ENCODE measurements around the gene CYB561D1. TPM values are rescaled to one million over a fixed set of nuclear protein-coding genes. Genes with fewer than 3 reads are reported as not detected.
"Not testable (repeated sequence)": the region's sequence is repeated elsewhere in the genome, so short reads cannot be mapped to it uniquely, and the experiment has no call there.

CYB561D1 gene
- total and polyA plus RNA-seq, 4 donors: 1.3 to 2.8 (median 2.0) TPM

DNA sequence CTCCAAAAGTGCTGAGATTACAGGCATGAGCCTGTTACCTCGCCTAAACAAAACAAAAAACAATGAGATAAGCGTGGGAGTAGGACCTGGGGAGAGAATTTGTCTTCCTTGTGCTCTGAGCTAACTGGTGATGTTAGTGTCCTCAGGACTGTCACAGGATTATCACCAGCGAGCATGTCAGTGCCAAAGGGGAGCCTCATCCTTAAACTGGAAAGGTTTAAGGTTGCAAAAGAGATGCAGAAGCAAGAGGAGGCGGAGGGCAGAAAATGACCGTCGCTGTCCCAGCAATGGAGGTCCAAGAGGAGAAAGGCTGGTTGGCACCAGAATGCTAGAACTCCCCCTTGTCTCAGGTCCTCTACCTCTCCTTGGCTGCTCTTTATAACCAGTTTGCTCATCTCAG is 23.6 kb upstream of the CYB561D1 start (continued):
- TF ChIP-seq, protein P1, sequence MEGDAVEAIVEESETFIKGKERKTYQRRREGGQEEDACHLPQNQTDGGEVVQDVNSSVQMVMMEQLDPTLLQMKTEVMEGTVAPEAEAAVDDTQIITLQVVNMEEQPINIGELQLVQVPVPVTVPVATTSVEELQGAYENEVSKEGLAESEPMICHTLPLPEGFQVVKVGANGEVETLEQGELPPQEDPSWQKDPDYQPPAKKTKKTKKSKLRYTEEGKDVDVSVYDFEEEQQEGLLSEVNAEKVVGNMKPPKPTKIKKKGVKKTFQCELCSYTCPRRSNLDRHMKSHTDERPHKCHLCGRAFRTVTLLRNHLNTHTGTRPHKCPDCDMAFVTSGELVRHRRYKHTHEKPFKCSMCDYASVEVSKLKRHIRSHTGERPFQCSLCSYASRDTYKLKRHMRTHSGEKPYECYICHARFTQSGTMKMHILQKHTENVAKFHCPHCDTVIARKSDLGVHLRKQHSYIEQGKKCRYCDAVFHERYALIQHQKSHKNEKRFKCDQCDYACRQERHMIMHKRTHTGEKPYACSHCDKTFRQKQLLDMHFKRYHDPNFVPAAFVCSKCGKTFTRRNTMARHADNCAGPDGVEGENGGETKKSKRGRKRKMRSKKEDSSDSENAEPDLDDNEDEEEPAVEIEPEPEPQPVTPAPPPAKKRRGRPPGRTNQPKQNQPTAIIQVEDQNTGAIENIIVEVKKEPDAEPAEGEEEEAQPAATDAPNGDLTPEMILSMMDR (IDR thresholded peaks at IDR 0.05; ENCODE audit: low read depth, low read length, missing input control): no peak

DNA sequence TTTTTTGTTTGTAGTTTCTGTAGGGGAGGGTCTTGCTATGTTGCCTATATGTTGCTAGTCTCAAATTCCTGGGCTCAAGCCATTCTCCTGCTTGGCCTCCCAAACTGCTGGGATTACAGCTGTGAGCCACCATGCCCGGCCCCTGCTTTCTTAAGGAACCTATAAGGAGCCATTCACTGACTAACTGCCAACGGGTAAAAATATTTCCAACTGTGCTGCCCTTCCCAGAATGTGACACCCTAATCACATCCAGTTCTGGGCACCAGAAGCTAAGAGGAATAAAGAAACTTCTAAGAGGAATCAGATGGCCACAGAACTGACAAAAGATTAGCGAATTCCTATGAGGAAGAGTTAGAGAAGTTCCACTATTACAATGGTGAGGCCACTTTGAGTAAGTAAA is 21.1 kb upstream of the CYB561D1 start:
- DNase-seq (ENCODE audit: low spot score): no peak
- Histone ChIP-seq H3K27me3 (ENCODE audit: control insufficient read depth in 4 of 4, insufficient read depth in 4 of 4, low read length in 3 of 4) (no peaks in the 10 kb centered on the region), H3K27ac (ENCODE audit: low read depth in 1 of 2, low read length in 2 of 2) (no peak overlapping the region), H3K9me3 (ENCODE audit: control insufficient read depth in 4 of 4, low read length in 3 of 4) (no peaks in the 10 kb centered on the region), H3K36me3 (ENCODE audit: control insufficient read depth in 4 of 4, insufficient read depth in 3 of 4, low read depth in 1 of 4, low read length in 3 of 4) (peaks cover 0 to 2% (median 0%) of the 10 kb centered on the region in 4 donors), H3K9ac (ENCODE audit: low read depth in 1 of 2, low read length in 2 of 2) (no peak overlapping the region), H3K4me1 (ENCODE audit: control insufficient read depth in 4 of 4, insufficient read depth in 4 of 4, low read length in 3 of 4) (no peaks in the 10 kb centered on the region), H3K4me3 (ENCODE audit: low read depth in 1 of 3, low read length in 3 of 3) (no peak overlapping the region)
- TF ChIP-seq, protein P2, sequence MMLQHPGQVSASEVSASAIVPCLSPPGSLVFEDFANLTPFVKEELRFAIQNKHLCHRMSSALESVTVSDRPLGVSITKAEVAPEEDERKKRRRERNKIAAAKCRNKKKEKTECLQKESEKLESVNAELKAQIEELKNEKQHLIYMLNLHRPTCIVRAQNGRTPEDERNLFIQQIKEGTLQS (IDR thresholded peaks at IDR 0.05): no peak
- TF ChIP-seq JUND (IDR thresholded peaks at IDR 0.05) (no peak), HNF4G (IDR thresholded peaks at IDR 0.05) (no peak), YY1 (IDR thresholded peaks at IDR 0.05) (no peak), RXRA (IDR thresholded peaks at IDR 0.05) (no peak), EGR1 (IDR thresholded peaks at IDR 0.05; ENCODE audit: low read depth in 2 of 2) (no peak), FOXA2 (IDR thresholded peaks at IDR 0.05) (no peak), GABPA (IDR thresholded peaks at IDR 0.05 in 1 of 2, conservative IDR thresholded peaks at IDR 0.05 in 1 of 2) (no peak), RAD21 (IDR thresholded peaks at IDR 0.05) (no peak), TAF1 (conservative IDR thresholded peaks at IDR 0.05) (no peak), SP1 (IDR thresholded peaks at IDR 0.05) (no peak), HNF4A (conservative IDR thresholded peaks at IDR 0.05) (no peak), FOXA1 (IDR thresholded peaks at IDR 0.05) (no peak)
- TF ChIP-seq, protein P1 (IDR thresholded peaks at IDR 0.05; ENCODE audit: low read depth, low read length, missing input control): no peak
- TF ChIP-seq, protein P3, sequence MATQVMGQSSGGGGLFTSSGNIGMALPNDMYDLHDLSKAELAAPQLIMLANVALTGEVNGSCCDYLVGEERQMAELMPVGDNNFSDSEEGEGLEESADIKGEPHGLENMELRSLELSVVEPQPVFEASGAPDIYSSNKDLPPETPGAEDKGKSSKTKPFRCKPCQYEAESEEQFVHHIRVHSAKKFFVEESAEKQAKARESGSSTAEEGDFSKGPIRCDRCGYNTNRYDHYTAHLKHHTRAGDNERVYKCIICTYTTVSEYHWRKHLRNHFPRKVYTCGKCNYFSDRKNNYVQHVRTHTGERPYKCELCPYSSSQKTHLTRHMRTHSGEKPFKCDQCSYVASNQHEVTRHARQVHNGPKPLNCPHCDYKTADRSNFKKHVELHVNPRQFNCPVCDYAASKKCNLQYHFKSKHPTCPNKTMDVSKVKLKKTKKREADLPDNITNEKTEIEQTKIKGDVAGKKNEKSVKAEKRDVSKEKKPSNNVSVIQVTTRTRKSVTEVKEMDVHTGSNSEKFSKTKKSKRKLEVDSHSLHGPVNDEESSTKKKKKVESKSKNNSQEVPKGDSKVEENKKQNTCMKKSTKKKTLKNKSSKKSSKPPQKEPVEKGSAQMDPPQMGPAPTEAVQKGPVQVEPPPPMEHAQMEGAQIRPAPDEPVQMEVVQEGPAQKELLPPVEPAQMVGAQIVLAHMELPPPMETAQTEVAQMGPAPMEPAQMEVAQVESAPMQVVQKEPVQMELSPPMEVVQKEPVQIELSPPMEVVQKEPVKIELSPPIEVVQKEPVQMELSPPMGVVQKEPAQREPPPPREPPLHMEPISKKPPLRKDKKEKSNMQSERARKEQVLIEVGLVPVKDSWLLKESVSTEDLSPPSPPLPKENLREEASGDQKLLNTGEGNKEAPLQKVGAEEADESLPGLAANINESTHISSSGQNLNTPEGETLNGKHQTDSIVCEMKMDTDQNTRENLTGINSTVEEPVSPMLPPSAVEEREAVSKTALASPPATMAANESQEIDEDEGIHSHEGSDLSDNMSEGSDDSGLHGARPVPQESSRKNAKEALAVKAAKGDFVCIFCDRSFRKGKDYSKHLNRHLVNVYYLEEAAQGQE (IDR thresholded peaks at IDR 0.05): no peak
- TF ChIP-seq, protein P4, sequence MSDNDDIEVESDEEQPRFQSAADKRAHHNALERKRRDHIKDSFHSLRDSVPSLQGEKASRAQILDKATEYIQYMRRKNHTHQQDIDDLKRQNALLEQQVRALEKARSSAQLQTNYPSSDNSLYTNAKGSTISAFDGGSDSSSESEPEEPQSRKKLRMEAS (IDR thresholded peaks at IDR 0.05): no peak
- WGBS: 62% methylated on average over 3 of the region's 3 CpGs

DNA sequence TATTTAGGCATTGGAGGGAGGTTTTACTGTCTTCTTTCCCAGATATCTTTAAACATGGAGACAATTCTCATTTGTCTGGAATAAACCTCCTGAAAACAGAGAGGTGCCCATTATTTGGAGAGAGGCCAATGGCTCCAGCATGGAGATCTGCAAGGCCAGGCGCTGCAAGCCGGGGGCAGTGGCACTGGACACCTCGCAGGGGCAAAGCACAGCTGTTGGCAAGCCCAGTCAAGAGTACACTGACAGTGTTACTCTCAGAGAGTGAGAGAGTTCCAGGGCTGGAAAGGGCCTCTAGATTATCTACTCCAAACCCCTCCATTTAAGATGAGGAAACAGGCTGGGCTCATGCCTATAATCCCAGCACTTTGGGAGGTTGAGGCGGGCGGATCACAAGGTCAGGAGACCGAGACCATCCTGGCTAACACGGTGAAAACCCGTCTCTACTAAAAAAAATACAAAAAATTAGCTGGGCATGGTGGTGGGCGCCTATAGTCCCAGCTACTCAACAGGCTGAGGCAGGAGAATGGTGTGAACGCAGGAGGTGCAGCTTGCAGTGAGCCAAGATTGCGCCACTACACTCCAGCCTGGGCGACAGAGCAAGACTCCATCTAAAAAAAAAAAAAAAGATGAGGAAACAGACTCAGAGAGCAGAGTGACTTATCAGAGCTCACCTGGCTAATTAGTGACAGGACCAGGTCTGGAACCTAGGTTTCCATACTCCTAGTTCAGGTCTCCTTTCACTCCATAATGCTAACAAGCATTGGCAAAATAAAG is 20.4 kb upstream of the CYB561D1 start:
- H3K4me3 ChIP-seq (ENCODE audit: low read depth in 1 of 3, low read length in 3 of 3); H3K36me3 ChIP-seq (ENCODE audit: control insufficient read depth in 4 of 4, insufficient read depth in 3 of 4, low read depth in 1 of 4, low read length in 3 of 4); H3K27ac ChIP-seq (ENCODE audit: low read depth in 1 of 2, low read length in 2 of 2); H3K4me1 ChIP-seq (ENCODE audit: control insufficient read depth in 4 of 4, insufficient read depth in 4 of 4, low read length in 3 of 4); H3K27me3 ChIP-seq (ENCODE audit: control insufficient read depth in 4 of 4, insufficient read depth in 4 of 4, low read length in 3 of 4); H3K9ac ChIP-seq (ENCODE audit: low read depth in 1 of 2, low read length in 2 of 2); H3K9me3 ChIP-seq (ENCODE audit: control insufficient read depth in 4 of 4, low read length in 3 of 4): not testable (repeated sequence)
- WGBS: 88% methylated on average over 12 of the region's 12 CpGs
- DNase-seq (ENCODE audit: low spot score): peak; percentile 9
